Nephron progenitor cell (in vitro differentiated cells): ENCODE measurements around the gene DGKB.

ENCODE experiments used
- DNase-seq: peaks from one replicate; pipeline ENCODE4 v3.0.0; 2021
- H3K27ac Mint-ChIP-seq: 2 replicates; pipeline ENCODE4 v1.8.0; 2021; ENCODE audit warnings: mild to moderate bottlenecking, moderate library complexity, mixed read lengths
- H3K27me3 Mint-ChIP-seq: 2 replicates; pipeline ENCODE4 v1.8.0; 2021; ENCODE audit warnings: mild to moderate bottlenecking, low read depth, mixed read lengths; ENCODE audit not compliant: poor library complexity
- H3K36me3 Mint-ChIP-seq: 2 replicates; pipeline ENCODE4 v1.8.0; 2021; ENCODE audit warnings: low read depth, mixed read lengths
- H3K4me1 Mint-ChIP-seq: 2 replicates; pipeline ENCODE4 v1.8.0; 2021; ENCODE audit warnings: mixed read lengths
- H3K4me3 Mint-ChIP-seq: 2 replicates; pipeline ENCODE4 v1.8.0; 2021; ENCODE audit warnings: mild to moderate bottlenecking, moderate library complexity, mixed read lengths
- H3K9me3 Mint-ChIP-seq: 2 replicates; pipeline ENCODE4 v1.8.0; 2021; ENCODE audit warnings: mild to moderate bottlenecking, moderate library complexity, mixed read lengths
- CTCF ChIP-seq: fragments of 200-600 bp; sonication (generic); IDR thresholded peaks from 2 replicates; pipeline ENCODE4 v1.5.0; 2021; ENCODE audit warnings: antibody characterized with exemption

Gene DGKB

DNA sequence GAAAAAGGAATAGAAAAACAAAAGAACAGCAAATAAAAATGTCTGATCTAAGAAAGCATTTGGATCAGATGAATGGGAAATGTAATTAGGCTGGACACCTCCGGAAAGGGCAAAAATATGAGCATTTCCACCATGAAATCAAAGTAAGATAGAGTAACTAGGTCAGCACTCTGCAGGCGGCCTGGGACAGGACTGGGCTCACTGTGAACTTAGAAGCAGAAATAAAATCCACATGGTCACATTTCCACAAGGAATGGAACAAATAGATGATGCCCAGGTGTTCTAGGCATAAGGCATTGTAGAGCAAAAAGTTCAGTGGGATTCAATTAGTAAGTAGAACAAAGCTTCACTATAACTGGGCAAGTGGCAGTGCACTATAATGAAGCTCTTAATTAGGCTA, 703.2 kb downstream of the DGKB start:
- no peaks in the 10 kb centered on the region for H3K27me3 Mint-ChIP-seq
- no peak overlapping the region for H3K27ac Mint-ChIP-seq
- peaks cover 14% of the 10 kb centered on the region for H3K9me3 Mint-ChIP-seq
- no peaks in the 10 kb centered on the region for H3K36me3 Mint-ChIP-seq
- no peak for DNase-seq
- TF ChIP-seq CTCF, result no peak
- no peak overlapping the region for H3K4me3 Mint-ChIP-seq
- H3K4me1 Mint-ChIP-seq, result no peaks in the 10 kb centered on the region

DNA sequence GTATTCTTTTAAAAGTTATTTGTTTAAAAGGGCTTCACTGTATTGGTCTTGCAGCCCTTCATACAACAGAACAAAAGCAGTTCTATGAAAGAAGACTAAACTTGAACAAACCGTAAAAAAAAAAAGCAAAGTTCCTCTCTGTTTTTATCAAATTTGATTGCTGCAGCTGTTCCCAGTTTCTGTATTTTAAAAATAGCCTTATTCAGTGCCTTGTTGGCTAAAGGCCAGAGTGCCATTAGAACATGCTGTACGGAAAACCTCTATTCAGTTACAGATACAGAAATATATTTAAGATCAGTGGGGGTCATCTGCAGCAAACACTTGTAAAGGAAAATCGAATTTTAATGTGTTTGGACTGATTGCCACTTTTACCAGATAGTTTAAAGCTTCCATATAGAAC, 705.3 kb downstream of the DGKB start:
- no peak for DNase-seq
- H3K4me1 Mint-ChIP-seq, result no peaks in the 10 kb centered on the region
- TF ChIP-seq CTCF, result no peak
- no peaks in the 10 kb centered on the region for H3K36me3 Mint-ChIP-seq
- no peak overlapping the region for H3K4me3 Mint-ChIP-seq
- peaks cover 14% of the 10 kb centered on the region for H3K9me3 Mint-ChIP-seq
- H3K27ac Mint-ChIP-seq, result no peak overlapping the region
- no peaks in the 10 kb centered on the region for H3K27me3 Mint-ChIP-seq

DNA sequence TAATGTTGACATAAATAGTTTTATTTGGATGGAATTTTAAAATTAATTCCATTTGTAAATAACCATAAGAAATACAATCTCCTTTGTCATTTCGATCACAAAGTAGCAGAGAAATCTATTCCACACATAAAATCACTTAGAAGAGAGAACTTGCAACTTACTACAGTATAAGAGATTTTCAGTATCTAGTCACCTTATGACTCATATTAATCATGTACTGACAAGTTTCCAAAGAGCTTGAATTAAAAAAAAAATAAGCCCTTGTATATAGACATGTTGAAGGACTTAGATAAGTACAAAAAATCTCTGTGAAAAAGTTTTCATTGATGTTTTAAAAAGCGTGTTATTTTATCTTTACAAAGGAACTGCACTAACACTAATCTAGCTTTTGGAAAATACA, 706.0 kb downstream of the DGKB start:
- no peaks in the 10 kb centered on the region for H3K4me1 Mint-ChIP-seq

GRCh38 chr7:14195871-14196270, 706.7 kb downstream of the DGKB start:
- H3K27me3 Mint-ChIP-seq, result no peaks in the 10 kb centered on the region
- H3K9me3 Mint-ChIP-seq, result peaks cover 14% of the 10 kb centered on the region
- no peak for DNase-seq
- H3K27ac Mint-ChIP-seq, result no peak overlapping the region
- H3K4me3 Mint-ChIP-seq, result no peak overlapping the region
- TF ChIP-seq CTCF, result no peak
- no peaks in the 10 kb centered on the region for H3K4me1 Mint-ChIP-seq
- no peaks in the 10 kb centered on the region for H3K36me3 Mint-ChIP-seq

More for the DNA sequence above, 706.0 kb downstream of the DGKB start:
- DNase-seq, result no peak
- no peak overlapping the region for H3K4me3 Mint-ChIP-seq
- H3K27ac Mint-ChIP-seq, result no peak overlapping the region
- TF ChIP-seq CTCF, result no peak
- no peaks in the 10 kb centered on the region for H3K27me3 Mint-ChIP-seq
- H3K9me3 Mint-ChIP-seq, result peaks cover 14% of the 10 kb centered on the region
- no peaks in the 10 kb centered on the region for H3K36me3 Mint-ChIP-seq

- no peaks in the 10 kb centered on the region for H3K27me3 Mint-ChIP-seq
- no peaks in the 10 kb centered on the region for H3K36me3 Mint-ChIP-seq
- H3K27ac Mint-ChIP-seq, result no peak overlapping the region
- H3K9me3 Mint-ChIP-seq, result peaks cover 14% of the 10 kb centered on the region
- H3K4me3 Mint-ChIP-seq, result no peak overlapping the region
- H3K4me1 Mint-ChIP-seq, result no peaks in the 10 kb centered on the region
- no peak for TF ChIP-seq CTCF
- DNase-seq, result no peak
These were observed 707.5 kb downstream of the DGKB start for GRCh38 chr7:14195079-14195478.

DNA sequence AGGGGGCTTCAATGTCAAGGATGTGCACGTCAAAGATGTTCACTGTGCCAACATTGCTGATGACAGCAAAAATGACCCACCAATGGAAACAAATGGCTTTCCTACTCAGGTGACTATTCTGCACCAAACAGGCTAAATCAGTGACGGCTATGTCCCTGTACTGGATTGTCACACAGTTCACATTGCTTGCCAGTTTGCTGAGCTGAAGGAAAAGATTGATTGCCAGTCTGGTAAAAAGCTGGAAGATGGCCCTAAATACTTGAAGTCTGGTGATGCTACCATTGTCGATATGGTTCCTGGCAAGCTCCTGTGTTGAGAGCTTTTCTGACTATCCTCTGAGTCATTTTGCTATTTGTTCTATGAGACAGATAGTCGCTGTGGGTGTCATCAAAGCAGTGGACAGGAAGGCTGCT, 710.9 kb downstream of the DGKB start:
- no peak for TF ChIP-seq CTCF
- Mint-ChIP-seq H3K9me3 (peaks cover 8% of the 10 kb centered on the region), H3K4me3 (no peak overlapping the region), H3K36me3 (no peaks in the 10 kb centered on the region), H3K4me1 (no peaks in the 10 kb centered on the region), H3K27ac (no peak overlapping the region), H3K27me3 (peaks cover 3% of the 10 kb centered on the region)
- no peak for DNase-seq
